ENCODE data around the gene MKX. TPM values are rescaled to one million over a fixed set of nuclear protein-coding genes. Genes with fewer than 3 reads are reported as not detected.

MKX gene
- total RNA-seq, 2 donors from 2014 or later, result 10.1 to 10.5 TPM

GRCh38 chr10:27659786-27660185, 85.8 kb downstream of the MKX start:
- no peak overlapping the region for H3K27ac ChIP-seq
- H3K27me3 ChIP-seq (replicated peaks; ENCODE audit: insufficient read depth), result no peaks in the 10 kb centered on the region
- no peaks in the 10 kb centered on the region for H3K4me1 ChIP-seq (replicated peaks)
- TF ChIP-seq POLR2AphosphoS5 (IDR thresholded peaks at IDR 0.05), result no peak
- no peak for TF ChIP-seq POLR2A (IDR thresholded peaks at IDR 0.05)
- TF ChIP-seq CTCF (IDR thresholded peaks at IDR 0.05), result no peak
- intact Hi-C loops (cut with DNase I), result no loop called here
- no peaks in the 10 kb centered on the region for H3K9me3 ChIP-seq
- WGBS, result 68% methylated on average over 6 of the region's 6 CpGs
- no peak for DNase-seq (ENCODE audit: low spot score)
- H3K36me3 ChIP-seq, result no peaks in the 10 kb centered on the region
- H3K4me3 ChIP-seq, result no peak overlapping the region

- 94% methylated on average over 7 of the region's 7 CpGs for WGBS
- no peak for DNase-seq (ENCODE audit: low spot score)
These were observed 86.8 kb downstream of the MKX start for GRCh38 chr10:27658788-27659187.

DNA sequence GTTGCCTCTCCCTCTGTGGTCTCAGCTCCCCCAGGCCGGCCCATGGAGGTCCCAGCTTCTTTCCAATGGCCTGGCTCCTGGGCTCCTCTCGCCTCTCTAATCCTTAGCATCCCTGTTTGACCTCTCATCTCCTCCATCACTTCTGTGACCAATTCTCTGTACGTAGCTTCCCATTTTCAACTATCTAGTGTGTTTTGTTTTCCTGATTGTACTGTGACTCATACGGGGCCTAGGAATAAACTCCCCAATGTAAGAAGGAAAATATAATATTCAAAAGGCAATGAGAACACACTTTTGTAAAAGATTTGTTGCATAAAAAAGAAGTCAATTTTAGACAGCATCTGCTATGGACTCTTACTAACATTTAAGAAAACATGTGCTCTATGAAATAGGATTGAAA, 90.3 kb downstream of the MKX start:
- H3K27me3 ChIP-seq (replicated peaks; ENCODE audit: insufficient read depth), result no peaks in the 10 kb centered on the region
- TF ChIP-seq CTCF (IDR thresholded peaks at IDR 0.05) (no peak), POLR2A (IDR thresholded peaks at IDR 0.05) (no peak), POLR2AphosphoS5 (IDR thresholded peaks at IDR 0.05) (no peak)
- intact Hi-C loops (cut with DNase I), result no loop called here

More at GRCh38 chr10:27658788-27659187, 86.8 kb downstream of the MKX start:
- intact Hi-C loops (cut with DNase I), result no loop called here
- Histone ChIP-seq H3K9me3 (no peaks in the 10 kb centered on the region), H3K36me3 (no peaks in the 10 kb centered on the region), H3K27me3 (replicated peaks; ENCODE audit: insufficient read depth) (no peaks in the 10 kb centered on the region), H3K27ac (no peak overlapping the region), H3K4me1 (replicated peaks) (no peaks in the 10 kb centered on the region), H3K4me3 (no peak overlapping the region)
- no peak for TF ChIP-seq POLR2AphosphoS5 (IDR thresholded peaks at IDR 0.05)
- TF ChIP-seq POLR2A (IDR thresholded peaks at IDR 0.05), result no peak
- TF ChIP-seq CTCF (IDR thresholded peaks at IDR 0.05), result no peak

DNA sequence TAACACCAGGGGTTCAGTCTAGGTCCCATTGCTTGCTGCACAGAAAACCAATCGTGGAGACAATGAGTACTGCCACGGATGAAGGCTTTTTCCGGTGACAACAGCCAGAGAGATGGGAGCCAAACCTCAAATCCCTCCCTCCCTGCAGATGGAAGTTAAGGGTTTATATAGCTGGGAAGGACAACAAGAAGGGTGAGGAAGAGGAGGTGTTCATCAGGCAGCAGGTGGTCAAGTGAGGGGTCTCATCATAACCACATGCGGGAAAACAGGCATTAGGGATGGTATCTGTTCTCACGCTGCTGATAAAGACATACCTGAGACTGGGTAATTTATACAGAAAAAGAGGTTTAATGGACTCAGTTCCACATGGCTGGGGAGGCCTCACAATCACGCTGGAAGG, 91.3 kb downstream of the MKX start:
- TF ChIP-seq CTCF (IDR thresholded peaks at IDR 0.05) (no peak), POLR2AphosphoS5 (IDR thresholded peaks at IDR 0.05) (no peak), POLR2A (IDR thresholded peaks at IDR 0.05) (no peak)

More for the DNA sequence above, 90.3 kb downstream of the MKX start:
- Histone ChIP-seq H3K36me3 (no peaks in the 10 kb centered on the region), H3K9me3 (no peaks in the 10 kb centered on the region), H3K4me3 (no peak overlapping the region), H3K4me1 (replicated peaks) (no peaks in the 10 kb centered on the region), H3K27ac (no peak overlapping the region)
- DNase-seq (ENCODE audit: low spot score), result no peak
- 90% methylated on average over 4 of the region's 4 CpGs for WGBS

GRCh38 chr10:27646604-27647175, 98.9 kb downstream of the MKX start:
- WGBS, result 48% methylated on average over 4 of the region's 4 CpGs
- TF ChIP-seq POLR2AphosphoS5 (IDR thresholded peaks at IDR 0.05) (no peak), CTCF (IDR thresholded peaks at IDR 0.05) (no peak), POLR2A (IDR thresholded peaks at IDR 0.05) (no peak)
- Histone ChIP-seq H3K27me3 (replicated peaks; ENCODE audit: insufficient read depth) (no peaks in the 10 kb centered on the region), H3K27ac (no peak overlapping the region), H3K4me3 (no peak overlapping the region), H3K36me3 (no peaks in the 10 kb centered on the region), H3K4me1 (replicated peaks) (no peaks in the 10 kb centered on the region), H3K9me3 (no peaks in the 10 kb centered on the region)
- no peak for DNase-seq (ENCODE audit: low spot score)
- intact Hi-C loops (cut with DNase I), result no loop called here

More for the DNA sequence above, 91.3 kb downstream of the MKX start:
- DNase-seq (ENCODE audit: low spot score), result no peak
- intact Hi-C loops (cut with DNase I), result no loop called here
- H3K27me3 ChIP-seq (replicated peaks; ENCODE audit: insufficient read depth), result no peaks in the 10 kb centered on the region
- no peak overlapping the region for H3K4me3 ChIP-seq
- H3K9me3 ChIP-seq, result no peaks in the 10 kb centered on the region
- no peak overlapping the region for H3K27ac ChIP-seq
- WGBS, result 96% methylated on average over 6 of the region's 6 CpGs
- no peaks in the 10 kb centered on the region for H3K36me3 ChIP-seq
- H3K4me1 ChIP-seq (replicated peaks), result no peaks in the 10 kb centered on the region
